MCF 10A (cell line): ENCODE results near the gene PPARD. TPM values are rescaled to one million over a fixed set of nuclear protein-coding genes. Genes with fewer than 3 reads are reported as not detected.

Experiments used
- BruUV-seq: library from RNA; stranded (reverse); fragments of 400-500 nt; replicated peaks from 2 replicates; lab custom pipeline; 2021; lab: Mats Ljungman, UMichigan
- CTCF ChIA-PET: fragments of 300-600 bp; sonication (Branson Sonifier 250); formaldehyde crosslinking; extraction: SDS; loops from one replicate; lab custom pipeline; 2021; ENCODE audit warnings: antibody characterized with exemption, inconsistent platforms; lab: Yijun Ruan, JAX
- POLR2A ChIA-PET: fragments of 300-600, 350-650 bp; sonication (Branson Sonifier 250); formaldehyde crosslinking; extraction: SDS; loops from one replicate; lab custom pipeline; 2020; ENCODE audit warnings: antibody characterized with exemption, inconsistent platforms; lab: Yijun Ruan, JAX
- DNase-seq: peaks from one replicate; pipeline ENCODE4 v3.0.0-alpha.2; 2018; ENCODE audit not compliant: unreplicated experiment
- H3K27ac Mint-ChIP-seq: one replicate; pipeline ENCODE4 v1.8.0; 2022; ENCODE audit warnings: mild to moderate bottlenecking, low read depth, mixed read lengths; ENCODE audit not compliant: unreplicated experiment
- H3K27me3 Mint-ChIP-seq: one replicate; pipeline ENCODE4 v1.8.0; 2022; ENCODE audit warnings: mixed read lengths; ENCODE audit not compliant: insufficient read depth, unreplicated experiment
- H3K36me3 Mint-ChIP-seq: one replicate; pipeline ENCODE4 v1.8.0; 2022; ENCODE audit warnings: mild to moderate bottlenecking, moderate library complexity, mixed read lengths; ENCODE audit not compliant: insufficient read depth, unreplicated experiment
- H3K4me1 Mint-ChIP-seq: one replicate; pipeline ENCODE4 v1.8.0; 2022; ENCODE audit warnings: mixed read lengths; ENCODE audit not compliant: insufficient read depth, unreplicated experiment
- H3K4me3 Mint-ChIP-seq: one replicate; pipeline ENCODE4 v1.8.0; 2022; ENCODE audit warnings: mild to moderate bottlenecking, moderate library complexity, mixed read lengths; ENCODE audit not compliant: unreplicated experiment
- H3K9me3 Mint-ChIP-seq: one replicate; pipeline ENCODE4 v1.8.0; 2022; ENCODE audit warnings: mixed read lengths; ENCODE audit not compliant: unreplicated experiment
- intact Hi-C: fragments of 100-400 bp; cut with micrococcal nuclease; formaldehyde crosslinking; loops from 2 replicates; pipeline ENCODE4 v1.14.1; 2022
- total RNA-seq: library from RNA; stranded (reverse); gene quantifications from 2 replicates; pipeline ENCODE4 v1.2.3, GENCODE V29; 2022
- TF ChIP-seq, protein P1 (sequence below): fragments of 200-600 bp; IDR thresholded peaks from one replicate; pipeline ENCODE4 v1.8.0; 2022; ENCODE audit warnings: antibody characterized with exemption, mild to moderate bottlenecking; ENCODE audit not compliant: unreplicated experiment

The PPARD gene
- total RNA-seq, 1 experiment from 2014 or later: 13.8 TPM

DNA sequence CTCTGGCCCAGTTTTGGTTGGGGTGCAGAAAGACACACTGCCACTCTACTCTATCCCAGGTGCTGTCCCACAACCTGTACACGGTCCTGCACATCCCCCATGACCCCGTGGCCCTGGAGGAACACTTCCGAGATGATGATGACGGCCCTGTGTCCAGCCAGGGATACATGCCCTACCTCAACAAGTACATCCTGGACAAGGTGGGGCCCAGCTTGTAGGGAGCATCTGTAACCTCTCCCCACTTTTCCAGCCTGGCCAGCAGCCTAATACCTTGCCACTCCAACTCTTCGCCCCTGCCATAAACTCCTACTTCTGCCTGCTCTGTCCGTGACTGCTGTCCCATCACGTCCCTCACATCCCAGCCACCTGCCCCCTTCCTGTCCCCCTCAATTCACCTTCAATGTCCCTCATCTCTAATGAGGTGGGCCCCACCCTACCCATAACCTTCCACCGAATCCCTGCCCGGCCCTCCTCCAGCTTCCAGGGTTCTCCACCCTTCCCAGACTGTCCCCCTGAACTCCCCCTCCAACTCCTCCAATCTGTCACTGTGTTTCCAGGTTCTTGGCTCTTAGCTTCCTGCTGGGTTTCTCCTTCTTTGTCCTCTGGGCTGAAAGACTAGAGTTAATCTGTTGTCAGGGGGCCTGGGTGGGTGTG lies 32.6 kb upstream of the PPARD start:
- Mint-ChIP-seq H3K4me3 (no peak overlapping the region), H3K36me3 (peaks cover 10% of the 10 kb centered on the region), H3K27ac (no peak overlapping the region), H3K9me3 (no peaks in the 10 kb centered on the region), H3K27me3 (no peaks in the 10 kb centered on the region), H3K4me1 (no peaks in the 10 kb centered on the region)
- CTCF ChIA-PET: interaction anchor here (0.7 to 3.5 kb wide), 3 partner anchors 12 to 140 kb away, joined by 3 to 16 read pairs (median 4); partner anchors contain the start of gene DEF6
- intact Hi-C loops: no loop called here
- BruUV-seq: no TSS peak
- POLR2A ChIA-PET: interaction anchor here (0.5 to 0.7 kb wide), 2 partner anchors 19 to 942 kb away, joined by 3 read pairs; no protein-coding TSS in a partner anchor
- DNase-seq: no peak
- TF ChIP-seq, protein P1, sequence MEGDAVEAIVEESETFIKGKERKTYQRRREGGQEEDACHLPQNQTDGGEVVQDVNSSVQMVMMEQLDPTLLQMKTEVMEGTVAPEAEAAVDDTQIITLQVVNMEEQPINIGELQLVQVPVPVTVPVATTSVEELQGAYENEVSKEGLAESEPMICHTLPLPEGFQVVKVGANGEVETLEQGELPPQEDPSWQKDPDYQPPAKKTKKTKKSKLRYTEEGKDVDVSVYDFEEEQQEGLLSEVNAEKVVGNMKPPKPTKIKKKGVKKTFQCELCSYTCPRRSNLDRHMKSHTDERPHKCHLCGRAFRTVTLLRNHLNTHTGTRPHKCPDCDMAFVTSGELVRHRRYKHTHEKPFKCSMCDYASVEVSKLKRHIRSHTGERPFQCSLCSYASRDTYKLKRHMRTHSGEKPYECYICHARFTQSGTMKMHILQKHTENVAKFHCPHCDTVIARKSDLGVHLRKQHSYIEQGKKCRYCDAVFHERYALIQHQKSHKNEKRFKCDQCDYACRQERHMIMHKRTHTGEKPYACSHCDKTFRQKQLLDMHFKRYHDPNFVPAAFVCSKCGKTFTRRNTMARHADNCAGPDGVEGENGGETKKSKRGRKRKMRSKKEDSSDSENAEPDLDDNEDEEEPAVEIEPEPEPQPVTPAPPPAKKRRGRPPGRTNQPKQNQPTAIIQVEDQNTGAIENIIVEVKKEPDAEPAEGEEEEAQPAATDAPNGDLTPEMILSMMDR: no peak

DNA sequence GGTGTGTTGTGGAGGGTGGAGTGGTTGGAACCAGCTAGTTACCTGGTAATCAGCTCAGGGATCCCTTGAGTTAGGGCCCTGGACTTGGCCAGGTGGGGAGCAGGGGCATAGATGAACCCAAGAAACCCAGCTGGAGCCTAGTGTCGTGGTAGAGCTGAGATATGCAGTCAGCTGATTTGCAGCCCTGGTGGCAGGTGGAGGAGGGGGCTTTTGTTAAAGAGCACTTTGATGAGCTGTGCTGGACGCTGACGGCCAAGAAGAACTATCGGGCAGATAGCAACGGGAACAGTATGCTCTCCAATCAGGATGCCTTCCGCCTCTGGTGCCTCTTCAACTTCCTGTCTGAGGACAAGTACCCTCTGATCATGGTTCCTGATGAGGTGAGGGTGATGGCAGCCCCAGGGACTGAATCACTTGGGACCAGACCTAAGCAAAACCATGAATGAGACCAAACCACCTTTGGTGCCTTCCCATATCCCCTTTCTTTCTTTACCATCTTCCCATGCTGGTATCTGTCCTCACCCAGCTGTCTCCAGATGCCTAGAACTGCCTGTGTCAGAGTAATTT lies 32.0 kb upstream of the PPARD start:
- intact Hi-C loops: no loop called here
- TF ChIP-seq, protein P1: no peak
- CTCF ChIA-PET: interaction anchor here (0.7 to 3.5 kb wide), 2 partner anchors 12 to 139 kb away, joined by 4 to 16 read pairs; partner anchors contain the start of gene DEF6
- Mint-ChIP-seq H3K4me3 (no peak overlapping the region), H3K36me3 (peaks cover 10% of the 10 kb centered on the region), H3K27ac (no peak overlapping the region), H3K4me1 (no peaks in the 10 kb centered on the region), H3K27me3 (no peaks in the 10 kb centered on the region), H3K9me3 (no peaks in the 10 kb centered on the region)
- no peak for DNase-seq
- POLR2A ChIA-PET: interaction anchor here (0.5 kb wide), 1 partner anchor 941 kb away, joined by 3 read pairs; no protein-coding TSS in a partner anchor
- BruUV-seq: no TSS peak

DNA sequence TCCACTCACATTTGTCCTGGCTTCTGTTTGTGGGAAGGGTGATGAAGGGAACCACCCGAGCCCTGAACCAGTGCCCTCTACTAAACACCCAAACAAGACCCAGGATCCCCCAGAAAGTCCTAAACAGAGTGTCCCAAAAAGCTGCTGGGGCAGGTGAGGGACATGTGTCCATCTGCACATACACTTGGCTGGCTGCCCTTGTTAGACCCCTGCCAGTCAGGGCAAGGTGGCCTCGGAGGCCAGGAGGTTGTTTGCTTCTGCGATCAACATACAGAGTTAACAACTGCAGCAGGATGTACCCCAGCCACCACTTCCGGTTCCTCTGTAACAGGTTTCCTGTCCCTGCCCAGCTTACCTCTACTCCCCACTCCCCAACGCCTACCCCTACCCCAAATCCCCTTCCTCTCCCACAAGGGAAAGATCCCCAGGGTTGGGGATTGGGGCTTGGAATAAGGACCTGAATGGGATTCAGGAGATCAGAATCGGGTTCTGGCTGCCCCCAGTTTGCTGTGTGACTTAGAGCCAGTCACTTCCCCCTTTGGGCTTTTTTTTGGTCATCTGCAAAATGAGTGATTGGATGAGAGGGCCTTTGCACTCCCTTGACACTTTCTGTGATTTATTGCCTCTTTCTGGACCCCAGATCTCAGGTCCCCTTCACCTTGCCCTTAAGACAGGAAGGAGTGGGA lies 30.8 kb upstream of the PPARD start:
- TF ChIP-seq, protein P1: no peak
- intact Hi-C loops: no loop called here
- ChIA-PET POLR2A (interaction anchor here (0.8 to 1.3 kb wide), 2 partner anchors 10 to 13 kb away, joined by 3 to 5 read pairs; no protein-coding TSS in a partner anchor), CTCF (interaction anchor here (0.7 to 3.5 kb wide), 3 partner anchors 14 to 16 kb away, joined by 4 to 16 read pairs (median 4); partner anchors contain the start of gene DEF6)
- Mint-ChIP-seq H3K4me1 (no peaks in the 10 kb centered on the region), H3K27ac (no peak overlapping the region), H3K36me3 (peaks cover 10% of the 10 kb centered on the region), H3K4me3 (no peak overlapping the region), H3K9me3 (no peaks in the 10 kb centered on the region), H3K27me3 (no peaks in the 10 kb centered on the region)
- no TSS peak for BruUV-seq
- DNase-seq: no peak
